SK-N-SH (cell line): Measurements from ENCODE around the gene AFAP1. TPM values are rescaled to one million over a fixed set of nuclear protein-coding genes. Genes with fewer than 3 reads are reported as not detected.

Source experiments
- CTCF ChIA-PET: fragments of 300-600, 350-600 bp; formaldehyde crosslinking; extraction: SDS; loops from one replicate; lab custom pipeline; 2021; lab: Yijun Ruan, JAX
- POLR2A ChIA-PET: fragments of 350-600 bp; sonication (Branson Sonifier 250); formaldehyde crosslinking; extraction: SDS; loops from one replicate; lab custom pipeline; 2020; ENCODE audit warnings: antibody characterized with exemption, inconsistent platforms; lab: Yijun Ruan, JAX
- DNase-seq: peaks from one replicate; pipeline ENCODE4 v3.0.0; 2012
- H2AFZ ChIP-seq: fragments of 200-600 bp; sonication (generic); 2 replicates; pipeline ENCODE4 v1.8.1; 2016; ENCODE audit warnings: antibody characterized with exemption, mild to moderate bottlenecking, low read depth
- H3F3A ChIP-seq: fragments of 200-600 bp; sonication (generic); replicated peaks from 2 replicates; pipeline ENCODE3; 2016; ENCODE audit warnings: antibody characterized with exemption, mild to moderate bottlenecking; ENCODE audit not compliant: insufficient read depth
- H3K27ac ChIP-seq, 2 experiments: fragments of 200-500 bp in 1 of 2; fragments of 200-600 bp in 1 of 2; sonication (Bioruptor generic) in 1 of 2; sonication (generic), shearing (Covaris generic) in 1 of 2; 2 replicates each; pipeline versions ENCODE4 v1.5.1 to v1.6.1; 2014 to 2016; ENCODE audit warnings: low read depth in 2 of 2, inconsistent platforms in 1 of 2, low read length in 1 of 2, mild to moderate bottlenecking in 1 of 2, mixed read lengths in 1 of 2
- H3K27me3 ChIP-seq: fragments of 200-600 bp; sonication (generic), shearing (Covaris generic); 2 replicates; pipeline ENCODE4 v1.6.1; 2016; ENCODE audit warnings: mixed run types; ENCODE audit not compliant: insufficient read depth
- H3K36me3 ChIP-seq, 2 experiments: fragments of 200-500 bp in 1 of 2; fragments of 200-600 bp in 1 of 2; sonication (Bioruptor generic) in 1 of 2; sonication (generic) in 1 of 2; replicated peaks in 1 of 2; 2 replicates each; pipeline versions ENCODE3 to v1.5.1; 2014 to 2016; ENCODE audit warnings: low read length in 1 of 2, mild to moderate bottlenecking in 1 of 2; ENCODE audit not compliant: insufficient read depth in 2 of 2, control insufficient read depth in 1 of 2
- H3K4me1 ChIP-seq, 2 experiments: fragments of 200-500 bp in 1 of 2; fragments of 200-600 bp in 1 of 2; sonication (Bioruptor generic) in 1 of 2; sonication (generic), shearing (Covaris generic) in 1 of 2; 2 replicates each; pipeline versions ENCODE4 v1.5.1 to v1.6.1; 2014 to 2016; ENCODE audit warnings: low read depth in 1 of 2, low read length in 1 of 2, mixed run types in 1 of 2; ENCODE audit not compliant: insufficient read depth in 2 of 2, control insufficient read depth in 1 of 2
- H3K4me2 ChIP-seq: fragments of 200-600 bp; sonication (generic), shearing (Covaris generic); 2 replicates; pipeline ENCODE4 v1.6.1; 2017; ENCODE audit warnings: mixed run types
- H3K4me3 ChIP-seq, 2 experiments: fragments of 200-500 bp in 1 of 2; fragments of 200-600 bp in 1 of 2; sonication (Bioruptor generic) in 1 of 2; sonication (generic), shearing (Covaris generic) in 1 of 2; 2 replicates each; pipeline versions ENCODE4 v1.5.1 to v1.8.1; 2014 to 2016; ENCODE audit warnings: low read depth in 2 of 2, inconsistent platforms in 1 of 2, low read length in 1 of 2, mild to moderate bottlenecking in 1 of 2, mixed read lengths in 1 of 2, moderate library complexity in 1 of 2
- H3K79me2 ChIP-seq: fragments of 200-600 bp; sonication (generic); 2 replicates; pipeline ENCODE4 v1.8.1; 2017; ENCODE audit warnings: mild to moderate bottlenecking; ENCODE audit not compliant: insufficient read depth
- H3K9ac ChIP-seq: fragments of 200-600 bp; sonication (generic); 2 replicates; pipeline ENCODE4 v1.6.1; 2017; ENCODE audit warnings: mixed run types
- H3K9me2 ChIP-seq: fragments of 200-600 bp; sonication (generic); 2 replicates; pipeline ENCODE4 v1.6.1; 2017; ENCODE audit warnings: mixed run types
- H3K9me3 ChIP-seq: fragments of 200-600 bp; sonication (generic); 2 replicates; pipeline ENCODE4 v1.6.1; 2017; ENCODE audit warnings: mixed run types, mild to moderate bottlenecking, moderate library complexity
- H4K20me1 ChIP-seq: fragments of 200-600 bp; sonication (generic); 2 replicates; pipeline ENCODE4 v1.6.1; 2017; ENCODE audit warnings: mild to moderate bottlenecking, mixed run types; ENCODE audit not compliant: insufficient read depth
- CHD2 ChIP-seq: fragments of 150-350 bp; IDR thresholded peaks from 2 replicates; pipeline ENCODE4 v1.6.1; 2018; ENCODE audit warnings: low read length; ENCODE audit not compliant: partially characterized antibody
- ELF1 ChIP-seq: IDR thresholded peaks from 2 replicates; pipeline ENCODE4 v1.4.0; 2012
- EP300 ChIP-seq, 2 experiments: IDR thresholded peaks; 2 replicates each; pipeline versions ENCODE4 v1.4.0 to v1.6.1; 2012; ENCODE audit warnings: borderline replicate concordance in 1 of 2, low read depth in 1 of 2, low read length in 1 of 2
- FOSL2 ChIP-seq: IDR thresholded peaks from 2 replicates; pipeline ENCODE4 v1.4.0; 2012; ENCODE audit warnings: low read depth, mild to moderate bottlenecking, moderate library complexity, borderline replicate concordance
- FOXJ3 ChIP-seq: sonication (generic); formaldehyde crosslinking; IDR thresholded peaks from 2 replicates; pipeline ENCODE4 v1.5.1; 2020; ENCODE audit warnings: mild to moderate bottlenecking, missing genetic modification reagents
- GABPA ChIP-seq: IDR thresholded peaks from 2 replicates; pipeline ENCODE4 v1.4.0; 2012; ENCODE audit warnings: low read depth, mild to moderate bottlenecking
- GATA2 ChIP-seq: sonication (generic); formaldehyde crosslinking; IDR thresholded peaks from 2 replicates; pipeline ENCODE4 v1.5.0; 2020; ENCODE audit warnings: mild to moderate bottlenecking, missing genetic modification reagents
- JUND ChIP-seq: IDR thresholded peaks from 2 replicates; pipeline ENCODE4 v1.4.0; 2012
- MXI1 ChIP-seq: IDR thresholded peaks from 2 replicates; pipeline ENCODE4 v1.6.1; 2012; ENCODE audit warnings: mild to moderate bottlenecking, low read depth, low read length, improper control_type of control experiment
- NFIC ChIP-seq: IDR thresholded peaks from 2 replicates; pipeline ENCODE4 v1.4.0; 2012; ENCODE audit warnings: borderline replicate concordance
- POLR2AphosphoS5 ChIP-seq: IDR thresholded peaks from 2 replicates; pipeline ENCODE4 v1.6.1; 2012; ENCODE audit warnings: low read depth, low read length
- RAD21 ChIP-seq: IDR thresholded peaks from 2 replicates; pipeline ENCODE4 v1.6.1; 2012; ENCODE audit warnings: mild to moderate bottlenecking, low read length
- RCOR1 ChIP-seq: fragments of 150-350 bp; IDR thresholded peaks from 2 replicates; pipeline ENCODE4 v1.6.1; 2017; ENCODE audit warnings: antibody characterized with exemption, low read length
- RXRA ChIP-seq: IDR thresholded peaks from 2 replicates; pipeline ENCODE4 v1.4.0; 2012; ENCODE audit warnings: low read depth, mild to moderate bottlenecking, borderline replicate concordance
- SMC3 ChIP-seq: IDR thresholded peaks from 2 replicates; pipeline ENCODE4 v1.6.1; 2012; ENCODE audit warnings: low read depth, low read length, improper control_type of control experiment
- TEAD4 ChIP-seq: IDR thresholded peaks from 2 replicates; pipeline ENCODE4 v1.4.0; 2012; ENCODE audit warnings: mild to moderate bottlenecking, borderline replicate concordance; ENCODE audit not compliant: insufficient read depth
- YY1 ChIP-seq: IDR thresholded peaks from 2 replicates; pipeline ENCODE4 v1.4.0; 2012; ENCODE audit warnings: low read depth, mild to moderate bottlenecking
- WGBS: methylation state at CpG from one replicate; pipeline ENCODE4 v1.1.6; 2017; ENCODE audit warnings: low lambda C conversion rate; 5-methylcytosine and 5-hydroxymethylcytosine counted together
- polyA plus RNA-seq, 3 experiments: library from polyadenylated mRNA; depleted of rRNA; stranded (reverse); fragments of >200 nt; gene quantifications; 2 replicates each; pipeline ENCODE4 v1.2.3, GENCODE V29; 2012
- TF ChIP-seq, protein P1 (sequence below): IDR thresholded peaks from 2 replicates; pipeline ENCODE4 v1.6.1; 2012; ENCODE audit warnings: mild to moderate bottlenecking, low read depth, low read length, moderate library complexity
- TF ChIP-seq, protein P2 (sequence below): IDR thresholded peaks from 2 replicates; pipeline ENCODE4 v1.4.0; 2012; ENCODE audit warnings: low read depth, borderline replicate concordance
- TF ChIP-seq, protein P3 (sequence below): IDR thresholded peaks from 2 replicates; pipeline ENCODE4; 2012

AFAP1 gene
- polyA plus RNA-seq, 1 of the 3 experiments (the other 2 are of a cell fraction), result 67.9 TPM

GRCh38 chr4:7917669-7918068 lies 22.0 kb downstream of the AFAP1 start:
- Histone ChIP-seq H3K4me1 (peaks cover 16 to 31% of the 10 kb centered on the region in 2 experiments), H3K36me3 (peaks cover 6 to 21% of the 10 kb centered on the region in 2 experiments), H2AFZ (no peak overlapping the region), H3F3A (peaks cover 25% of the 10 kb centered on the region), H3K9ac (no peak overlapping the region), H3K79me2 (peaks cover 91% of the 10 kb centered on the region), H3K9me2 (no peaks in the 10 kb centered on the region), H3K4me3 (no peak overlapping the region), H3K9me3 (no peaks in the 10 kb centered on the region), H4K20me1 (peaks cover 98% of the 10 kb centered on the region), H3K4me2 (no peak overlapping the region), H3K27me3 (no peaks in the 10 kb centered on the region), H3K27ac (peak overlapping the region; percentile 12 to 16; a peak in 1 of 4 replicates)
- POLR2A ChIA-PET, result no interaction called here
- CTCF ChIA-PET, result interaction anchor here (1.2 to 7.4 kb wide), 2 partner anchors 11 to 114 kb away, joined by 3 to 46 read pairs; no protein-coding TSS in a partner anchor
- WGBS, result 89% methylated on average over 6 of the region's 6 CpGs
- no peak for DNase-seq
- TF ChIP-seq, protein P1, sequence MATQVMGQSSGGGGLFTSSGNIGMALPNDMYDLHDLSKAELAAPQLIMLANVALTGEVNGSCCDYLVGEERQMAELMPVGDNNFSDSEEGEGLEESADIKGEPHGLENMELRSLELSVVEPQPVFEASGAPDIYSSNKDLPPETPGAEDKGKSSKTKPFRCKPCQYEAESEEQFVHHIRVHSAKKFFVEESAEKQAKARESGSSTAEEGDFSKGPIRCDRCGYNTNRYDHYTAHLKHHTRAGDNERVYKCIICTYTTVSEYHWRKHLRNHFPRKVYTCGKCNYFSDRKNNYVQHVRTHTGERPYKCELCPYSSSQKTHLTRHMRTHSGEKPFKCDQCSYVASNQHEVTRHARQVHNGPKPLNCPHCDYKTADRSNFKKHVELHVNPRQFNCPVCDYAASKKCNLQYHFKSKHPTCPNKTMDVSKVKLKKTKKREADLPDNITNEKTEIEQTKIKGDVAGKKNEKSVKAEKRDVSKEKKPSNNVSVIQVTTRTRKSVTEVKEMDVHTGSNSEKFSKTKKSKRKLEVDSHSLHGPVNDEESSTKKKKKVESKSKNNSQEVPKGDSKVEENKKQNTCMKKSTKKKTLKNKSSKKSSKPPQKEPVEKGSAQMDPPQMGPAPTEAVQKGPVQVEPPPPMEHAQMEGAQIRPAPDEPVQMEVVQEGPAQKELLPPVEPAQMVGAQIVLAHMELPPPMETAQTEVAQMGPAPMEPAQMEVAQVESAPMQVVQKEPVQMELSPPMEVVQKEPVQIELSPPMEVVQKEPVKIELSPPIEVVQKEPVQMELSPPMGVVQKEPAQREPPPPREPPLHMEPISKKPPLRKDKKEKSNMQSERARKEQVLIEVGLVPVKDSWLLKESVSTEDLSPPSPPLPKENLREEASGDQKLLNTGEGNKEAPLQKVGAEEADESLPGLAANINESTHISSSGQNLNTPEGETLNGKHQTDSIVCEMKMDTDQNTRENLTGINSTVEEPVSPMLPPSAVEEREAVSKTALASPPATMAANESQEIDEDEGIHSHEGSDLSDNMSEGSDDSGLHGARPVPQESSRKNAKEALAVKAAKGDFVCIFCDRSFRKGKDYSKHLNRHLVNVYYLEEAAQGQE, result no peak
- TF ChIP-seq EP300 (IDR thresholded peaks at IDR 0.05; ENCODE audit: borderline replicate concordance in 1 of 2, low read depth in 1 of 2, low read length in 1 of 2) (no peak), NFIC (no peak), RXRA (no peak), GABPA (no peak), CHD2 (no peak), SMC3 (no peak), YY1 (no peak), RCOR1 (no peak), FOSL2 (no peak), FOXJ3 (CRISPR knock-in tag) (no peak)

DNA sequence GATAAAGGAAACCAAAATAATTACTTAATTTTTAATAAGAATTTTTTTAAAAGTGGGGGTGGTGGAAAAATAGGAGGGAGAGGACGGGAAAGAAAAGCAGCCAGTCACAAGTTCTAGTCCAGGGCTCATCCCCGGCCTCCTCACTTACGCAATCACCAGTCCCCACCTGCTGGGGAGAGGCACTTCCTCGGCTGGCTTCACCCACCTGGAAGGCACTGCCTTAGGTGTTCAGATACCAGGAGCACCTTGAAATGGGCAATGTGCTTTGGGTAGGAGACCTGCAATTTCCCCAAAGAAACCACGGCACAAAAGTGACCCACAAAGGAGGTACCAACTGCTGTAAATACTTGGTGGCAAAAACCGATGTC lies 23.8 kb downstream of the AFAP1 start:
- Histone ChIP-seq H2AFZ (no peak overlapping the region), H3K27me3 (no peaks in the 10 kb centered on the region), H3K4me1 (peaks cover 32 to 45% of the 10 kb centered on the region in 2 experiments), H3K36me3 (peaks cover 6 to 21% of the 10 kb centered on the region in 2 experiments), H3K79me2 (peaks cover 91% of the 10 kb centered on the region), H3K4me3 (no peak overlapping the region), H3F3A (peaks cover 43% of the 10 kb centered on the region), H4K20me1 (peaks cover 86% of the 10 kb centered on the region), H3K27ac (peak overlapping the region; percentile 7 to 37; a peak in 3 of 4 replicates), H3K4me2 (no peak overlapping the region)
- WGBS, result 72% methylated on average over 6 of the region's 6 CpGs
- CTCF ChIA-PET, result interaction anchor here (1.0 to 7.4 kb wide), 5 partner anchors 12 to 112 kb away, joined by 3 to 46 read pairs (median 3); no protein-coding TSS in a partner anchor
- TF ChIP-seq TEAD4, result no peak
- TF ChIP-seq RXRA, result no peak
- no peak for TF ChIP-seq GATA2
- TF ChIP-seq MXI1, result no peak
- no peak for TF ChIP-seq RCOR1
- no peak for TF ChIP-seq FOSL2
- no peak for TF ChIP-seq FOXJ3 (CRISPR knock-in tag)
- TF ChIP-seq JUND, result no peak
- TF ChIP-seq, protein P2, sequence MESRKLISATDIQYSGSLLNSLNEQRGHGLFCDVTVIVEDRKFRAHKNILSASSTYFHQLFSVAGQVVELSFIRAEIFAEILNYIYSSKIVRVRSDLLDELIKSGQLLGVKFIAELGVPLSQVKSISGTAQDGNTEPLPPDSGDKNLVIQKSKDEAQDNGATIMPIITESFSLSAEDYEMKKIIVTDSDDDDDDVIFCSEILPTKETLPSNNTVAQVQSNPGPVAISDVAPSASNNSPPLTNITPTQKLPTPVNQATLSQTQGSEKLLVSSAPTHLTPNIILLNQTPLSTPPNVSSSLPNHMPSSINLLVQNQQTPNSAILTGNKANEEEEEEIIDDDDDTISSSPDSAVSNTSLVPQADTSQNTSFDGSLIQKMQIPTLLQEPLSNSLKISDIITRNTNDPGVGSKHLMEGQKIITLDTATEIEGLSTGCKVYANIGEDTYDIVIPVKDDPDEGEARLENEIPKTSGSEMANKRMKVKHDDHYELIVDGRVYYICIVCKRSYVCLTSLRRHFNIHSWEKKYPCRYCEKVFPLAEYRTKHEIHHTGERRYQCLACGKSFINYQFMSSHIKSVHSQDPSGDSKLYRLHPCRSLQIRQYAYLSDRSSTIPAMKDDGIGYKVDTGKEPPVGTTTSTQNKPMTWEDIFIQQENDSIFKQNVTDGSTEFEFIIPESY, result no peak
- no peak for TF ChIP-seq CHD2
- TF ChIP-seq POLR2AphosphoS5, result no peak
- TF ChIP-seq SMC3, result no peak
- no peak for TF ChIP-seq YY1
- no peak for TF ChIP-seq RAD21
- TF ChIP-seq EP300 (IDR thresholded peaks at IDR 0.05; ENCODE audit: borderline replicate concordance in 1 of 2, low read depth in 1 of 2, low read length in 1 of 2), result no peak
- TF ChIP-seq, protein P3, sequence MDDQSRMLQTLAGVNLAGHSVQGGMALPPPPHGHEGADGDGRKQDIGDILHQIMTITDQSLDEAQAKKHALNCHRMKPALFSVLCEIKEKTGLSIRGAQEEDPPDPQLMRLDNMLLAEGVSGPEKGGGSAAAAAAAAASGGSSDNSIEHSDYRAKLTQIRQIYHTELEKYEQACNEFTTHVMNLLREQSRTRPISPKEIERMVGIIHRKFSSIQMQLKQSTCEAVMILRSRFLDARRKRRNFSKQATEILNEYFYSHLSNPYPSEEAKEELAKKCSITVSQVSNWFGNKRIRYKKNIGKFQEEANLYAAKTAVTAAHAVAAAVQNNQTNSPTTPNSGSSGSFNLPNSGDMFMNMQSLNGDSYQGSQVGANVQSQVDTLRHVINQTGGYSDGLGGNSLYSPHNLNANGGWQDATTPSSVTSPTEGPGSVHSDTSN, result no peak
- TF ChIP-seq ELF1, result no peak
- TF ChIP-seq, all 33 proteins: peak for 0
- no peaks in the 10 kb centered on the region for H3K9me2 ChIP-seq
- no peak overlapping the region for H3K9ac ChIP-seq
- POLR2A ChIA-PET, result no interaction called here
- DNase-seq, result no peak
- H3K9me3 ChIP-seq, result no peaks in the 10 kb centered on the region
